K562 (cell line): Measurements from ENCODE around the gene CPNE2. TPM values are rescaled to one million over a fixed set of nuclear protein-coding genes. Genes with fewer than 3 reads are reported as not detected.

Experiments
- ATAC-seq: fragments of 200-7000 bp; cut with Tn5 transposase; 3 replicates; pipeline ENCODE4 v1.9.1; 2020; ENCODE audit warnings: moderate library complexity
- BruUV-seq: library from RNA; stranded (reverse); fragments of 400-500 nt; replicated peaks from 2 replicates; lab custom pipeline; 2021; lab: Mats Ljungman, UMichigan
- CTCF ChIA-PET: fragments of 300-600 bp; formaldehyde crosslinking; extraction: SDS; loops from one replicate; lab custom pipeline; 2021; ENCODE audit warnings: low intra/inter-chr PET ratio; lab: Yijun Ruan, JAX
- POLR2A ChIA-PET: fragments of 300-600, 350-650 bp; sonication (Branson Sonifier 250); formaldehyde crosslinking; extraction: SDS; loops from one replicate; lab custom pipeline; 2021; ENCODE audit warnings: antibody characterized with exemption, inconsistent platforms; lab: Yijun Ruan, JAX
- DNase-seq, 4 experiments: peaks; one replicate each; pipeline versions ENCODE4 v3.0.0 to v3.0.0-alpha.2; 2011 to 2018; ENCODE audit warnings: low spot score in 3 of 4, mixed read lengths in 3 of 4; ENCODE audit errors: extremely low read depth in 1 of 4
- FAIRE-seq: peaks from 2 replicates; lab custom pipeline; 2011; peaks lifted over from hg19 to GRCh38; lab: Jason Lieb, UNC
- H2AFZ ChIP-seq: 2 replicates; pipeline ENCODE4 v1.6.0; 2011; ENCODE audit warnings: low read depth, low read length, control low read depth, inconsistent platforms
- H3K27ac ChIP-seq: fragments of 200-600 bp; 3 replicates; pipeline ENCODE4 v1.8.0; 2011; ENCODE audit warnings: low read depth, mild to moderate bottlenecking, control low read depth, inconsistent platforms, low read length, moderate library complexity, mixed read lengths; ENCODE audit errors: extremely low read depth
- H3K27me3 ChIP-seq, 2 experiments: fragments of 300-600 bp in 1 of 2; 2 replicates in 1 of 2; 3 replicates in 1 of 2; pipeline versions ENCODE4 v1.6.0 to v1.8.0; 2011; ENCODE audit warnings: inconsistent platforms in 2 of 2, low read length in 2 of 2, mild to moderate bottlenecking in 1 of 2, mixed read lengths in 1 of 2, moderate library complexity in 1 of 2; ENCODE audit not compliant: control insufficient read depth in 2 of 2, insufficient read depth in 2 of 2
- H3K36me3 ChIP-seq: fragments of 300-600 bp; 3 replicates; pipeline ENCODE4 v1.8.0; 2011; ENCODE audit warnings: mild to moderate bottlenecking, low read length, inconsistent platforms; ENCODE audit not compliant: control insufficient read depth, insufficient read depth
- H3K4me1 ChIP-seq, 2 experiments: fragments of 200-600 bp in 1 of 2; replicated peaks in 1 of 2; 2 replicates in 1 of 2; 3 replicates in 1 of 2; pipeline versions ENCODE4 v1.5.1 to v1.8.0; 2011; ENCODE audit warnings: inconsistent platforms in 2 of 2, low read length in 2 of 2, mild to moderate bottlenecking in 1 of 2, mixed read lengths in 1 of 2, moderate library complexity in 1 of 2; ENCODE audit not compliant: control insufficient read depth in 2 of 2, insufficient read depth in 2 of 2
- H3K4me2 ChIP-seq: 2 replicates; pipeline ENCODE4 v1.6.1; 2011; ENCODE audit warnings: low read length, control low read depth, inconsistent platforms, mixed read lengths; ENCODE audit not compliant: insufficient read depth
- H3K4me3 ChIP-seq: fragments of 200-600 bp; sonication (generic), shearing (Covaris generic); 2 replicates; pipeline ENCODE4 v1.5.1; 2016; ENCODE audit warnings: control low read depth, inconsistent platforms
- H3K79me2 ChIP-seq: fragments of 200-600 bp; 3 replicates; pipeline ENCODE4 v1.8.0; 2011; ENCODE audit warnings: low read length, inconsistent platforms; ENCODE audit not compliant: control insufficient read depth, insufficient read depth
- H3K9ac ChIP-seq, 2 experiments: 2 replicates each; pipeline versions ENCODE4 v1.6.0 to v1.6.1; 2011; ENCODE audit warnings: low read depth in 2 of 2, low read length in 2 of 2, control low read depth in 1 of 2, inconsistent platforms in 1 of 2, mild to moderate bottlenecking in 1 of 2, mixed read lengths in 1 of 2; ENCODE audit not compliant: insufficient read depth in 1 of 2
- H3K9me1 ChIP-seq: one replicate; pipeline ENCODE4 v1.6.0; 2011; ENCODE audit warnings: inconsistent platforms, mild to moderate bottlenecking, low read length, moderate library complexity; ENCODE audit not compliant: control insufficient read depth, insufficient read depth
- H3K9me3 ChIP-seq: replicated peaks from 2 replicates; pipeline ENCODE4 v1.5.1; 2011; ENCODE audit warnings: low read depth, low read length, inconsistent platforms; ENCODE audit not compliant: control insufficient read depth, insufficient read depth
- H4K20me1 ChIP-seq: replicated peaks from 2 replicates; pipeline ENCODE4 v1.6.1; 2011; ENCODE audit warnings: low read length, inconsistent platforms, mixed read lengths; ENCODE audit not compliant: control insufficient read depth, insufficient read depth
- ATF1 ChIP-seq, 2 experiments: fragments of 450-650 bp in 1 of 2; IDR thresholded peaks; 2 replicates each; pipeline ENCODE4 v1.6.1; 2016; ENCODE audit warnings: missing compliant biosample characterization in 1 of 2, missing genetic modification characterization in 1 of 2
- ATF7 ChIP-seq: fragments of 450-650 bp; IDR thresholded peaks from 2 replicates; pipeline ENCODE4 v1.7.1; 2014; ENCODE audit warnings: mild to moderate bottlenecking, moderate library complexity
- GATA2 ChIP-seq: sonication (generic); formaldehyde crosslinking; IDR thresholded peaks from 2 replicates; pipeline ENCODE4 v1.4.0; 2020; ENCODE audit warnings: mild to moderate bottlenecking, missing genetic modification reagents
- PRMT5 ChIP-seq: sonication (generic); formaldehyde crosslinking; IDR thresholded peaks from 2 replicates; pipeline ENCODE4 v1.5.0; 2020; ENCODE audit warnings: missing genetic modification reagents
- RAD51 ChIP-seq: fragments of 450-650 bp; IDR thresholded peaks from 2 replicates; pipeline ENCODE4 v1.7.1; 2016; ENCODE audit warnings: low read depth, mild to moderate bottlenecking, borderline replicate concordance
- TRIM28 ChIP-seq: fragments of 450-650 bp; IDR thresholded peaks from 2 replicates; pipeline ENCODE4 v1.6.1; 2017
- ZEB2 ChIP-seq: fragments of 450-650 bp; IDR thresholded peaks from 2 replicates; pipeline ENCODE4 v1.6.1; 2016
- ZNF609 ChIP-seq: sonication (generic); formaldehyde crosslinking; IDR thresholded peaks from 2 replicates; pipeline ENCODE4 v1.8.1; 2023; ENCODE audit warnings: missing genetic modification reagents, mild to moderate bottlenecking, borderline replicate concordance
- WGBS: fragments of 100-300 bp; shearing (Covaris generic); methylation state at CpG from one replicate; pipeline ENCODE4 v1.1.6; 2016; ENCODE audit warnings: low coverage, mixed read lengths; ENCODE audit not compliant: insufficient coverage; ENCODE audit errors: missing lambda C conversion rate; 5-methylcytosine and 5-hydroxymethylcytosine counted together
- in situ Hi-C: fragments of 300-500 bp; cut with MboI; formaldehyde crosslinking; loops from 4 replicates; pipeline ENCODE4 v1.15.0; 2018; ENCODE audit warnings: inconsistent platforms, mixed read lengths
- intact Hi-C: fragments of 100-400 bp; cut with micrococcal nuclease; formaldehyde crosslinking; loops from 2 replicates; pipeline ENCODE4 v1.14.2; 2022
- polyA plus RNA-seq, 8 experiments: library from polyadenylated mRNA; depleted of rRNA in 4 of 8; stranded (reverse) in 5 of 8; unstranded in 3 of 8; fragments of >200 nt; fragmentation: Nextera tagmentation in 2 of 8; fragmentation: Illumina TruSeq in 1 of 8; extraction: Ambion mirVana in 2 of 8; extraction: Trizol in 1 of 8; gene quantifications; 2 replicates each; pipeline versions ENCODE4 v1.2.1 to v1.2.3, GENCODE V29; 2011 to 2014; ENCODE audit warnings: inconsistent platforms in 1 of 8, missing spikeins in 1 of 8
- total RNA-seq, 7 experiments: library from RNA; depleted of rRNA in 6 of 7; stranded (reverse); fragments of >200 nt in 6 of 7; fragmentation: Illumina TruSeq in 2 of 7; extraction: Trizol in 2 of 7; gene quantifications; 2 replicates each; pipeline versions ENCODE4 v1.2.1 to v1.2.3, GENCODE V29; 2011 to 2021; ENCODE audit warnings: low replicate concordance in 1 of 7

CPNE2 gene
- total and polyA plus RNA-seq, 9 of the 15 experiments (the other 6 are each of a cell fraction or from before 2014, with no cell fraction given): 3.0 to 13.9 (median 8.6) TPM

DNA sequence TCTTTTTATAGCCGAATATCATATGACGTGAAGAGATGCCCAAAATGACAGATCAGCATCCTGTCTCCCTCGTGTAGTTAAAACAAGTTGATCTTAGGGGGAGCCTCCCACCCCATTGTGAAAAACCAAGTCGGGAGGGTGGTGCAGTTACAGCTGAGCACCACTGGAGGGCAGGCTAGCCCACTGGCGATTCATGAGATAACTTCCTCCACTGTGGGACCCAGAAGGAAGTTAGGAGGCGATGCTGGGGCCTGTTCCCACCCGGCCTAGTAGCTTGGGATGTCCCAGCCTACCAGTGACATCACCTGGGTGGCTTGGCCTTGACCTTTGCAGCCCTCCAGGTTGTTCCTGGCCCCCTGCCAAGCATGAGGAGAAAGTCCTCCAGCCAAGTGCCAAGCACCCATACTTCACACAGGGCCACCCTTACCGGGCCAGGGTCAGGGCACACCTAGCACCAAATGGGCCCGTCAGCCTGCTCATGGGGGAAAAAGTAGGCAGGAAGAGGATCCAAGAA is 8.1 kb upstream of the CPNE2 start (continued):
- peak; percentile 25; the same call in 1 of the 2 replicates for TF ChIP-seq ZEB2
- TF ChIP-seq RAD51: no peak
- TF ChIP-seq ATF7: peak; percentile 42; the same call in 1 of the 2 replicates
- TF ChIP-seq GATA2 (CRISPR knock-in tag): peak; percentile 93
- TF ChIP-seq ATF1 (CRISPR knock-in tag; IDR thresholded peaks at IDR 0.05): no peak
- TF ChIP-seq ATF1 (tag; IDR thresholded peaks at IDR 0.05): 0 out of 2 replicates have a peak, but pooled peaks have one; percentile 16

- intact Hi-C loops (loop anchor here (1.0 to 10.0 kb wide), 4 partner anchors 83 to 430 kb away; no protein-coding TSS in a partner anchor), in situ Hi-C loops (loop anchor here (5.0 to 10.0 kb wide), 2 partner anchors 82 to 330 kb away; no protein-coding TSS in a partner anchor)
- H3K4me1 ChIP-seq: no peaks in the 10 kb centered on the region; a peak in 1 of 5 replicates
- no peak for DNase-seq
- no peaks in the 10 kb centered on the region for H3K9me3 ChIP-seq
- H3K27me3 ChIP-seq: peaks cover 5 to 17% of the 10 kb centered on the region in 2 experiments; a peak in 4 of 5 replicates
- FAIRE-seq: no peak
- WGBS: 50% methylated on average over 7 of the region's 7 CpGs
- H3K9me1 ChIP-seq: no peaks in the 10 kb centered on the region
- H3K36me3 ChIP-seq: no peaks in the 10 kb centered on the region
- BruUV-seq: no TSS peak
- TF ChIP-seq TRIM28 (no peak), ZNF609 (CRISPR knock-in tag) (no peak), PRMT5 (CRISPR knock-in tag) (no peak)
- TF ChIP-seq, all 486 proteins: peak for 0
- H3K79me2 ChIP-seq: no peaks in the 10 kb centered on the region
- ChIA-PET POLR2A (interaction anchor here (0.7 to 1.4 kb wide), 5 partner anchors 9 to 127 kb away, joined by 3 read pairs; no protein-coding TSS in a partner anchor), CTCF (interaction anchor here (4.2 kb wide), 1 partner anchor 83 kb away, joined by 34 read pairs; no protein-coding TSS in a partner anchor)
- H3K27ac ChIP-seq: no peak overlapping the region
- H3K9ac ChIP-seq: no peak overlapping the region
- H3K4me3 ChIP-seq: no peak overlapping the region
- H3K4me2 ChIP-seq: no peak overlapping the region
- no peak for ATAC-seq
- no peak overlapping the region for H2AFZ ChIP-seq
- peaks cover 4% of the 10 kb centered on the region; the same call in 1 of the 2 replicates for H4K20me1 ChIP-seq
Measured at GRCh38 chr16:57084996-57085395, 7.4 kb upstream of the CPNE2 start.
